ENCODE results near the gene SCAF11.

The SCAF11 gene

GRCh38 chr12:45912774-45913173 lies 77.6 kb downstream of the SCAF11 start:
- Histone ChIP-seq H3K27me3 (ENCODE audit: control insufficient read depth, insufficient read depth, low read length) (no peaks in the 10 kb centered on the region), H3K36me3 (ENCODE audit: insufficient read depth, low read length) (peaks cover 5% of the 10 kb centered on the region), H3K4me3 (ENCODE audit: low read length) (no peak overlapping the region), H3K9me3 (replicated peaks; ENCODE audit: low read length) (no peaks in the 10 kb centered on the region), H3K4me2 (ENCODE audit: low read length) (no peak overlapping the region), H3K9ac (ENCODE audit: low read depth, low read length) (no peak overlapping the region), H3K4me1 (ENCODE audit: control insufficient read depth, insufficient read depth, low read length) (peaks cover 3% of the 10 kb centered on the region)

- Histone ChIP-seq H3K4me1 (ENCODE audit: control insufficient read depth, insufficient read depth, low read length) (peaks cover 3% of the 10 kb centered on the region), H3K4me2 (ENCODE audit: low read length) (no peak overlapping the region), H3K4me3 (ENCODE audit: low read length) (no peak overlapping the region), H3K36me3 (ENCODE audit: insufficient read depth, low read length) (peaks cover 8% of the 10 kb centered on the region), H3K9me3 (replicated peaks; ENCODE audit: low read length) (no peaks in the 10 kb centered on the region), H3K27me3 (ENCODE audit: control insufficient read depth, insufficient read depth, low read length) (no peaks in the 10 kb centered on the region), H3K9ac (ENCODE audit: low read depth, low read length) (no peak overlapping the region)
Observed at GRCh38 chr12:45909041-45909713, 81.2 kb downstream of the SCAF11 start.

GRCh38 chr12:45907955-45908354 lies 82.4 kb downstream of the SCAF11 start:
- Histone ChIP-seq H3K4me1 (ENCODE audit: control insufficient read depth, insufficient read depth, low read length) (no peaks in the 10 kb centered on the region), H3K27me3 (ENCODE audit: control insufficient read depth, insufficient read depth, low read length) (no peaks in the 10 kb centered on the region), H3K36me3 (ENCODE audit: insufficient read depth, low read length) (peaks cover 8% of the 10 kb centered on the region), H3K4me3 (ENCODE audit: low read length) (no peak overlapping the region), H3K4me2 (ENCODE audit: low read length) (no peak overlapping the region), H3K9ac (ENCODE audit: low read depth, low read length) (no peak overlapping the region), H3K9me3 (replicated peaks; ENCODE audit: low read length) (no peaks in the 10 kb centered on the region)

- Histone ChIP-seq H3K27me3 (ENCODE audit: control insufficient read depth, insufficient read depth, low read length) (no peaks in the 10 kb centered on the region), H3K4me1 (ENCODE audit: control insufficient read depth, insufficient read depth, low read length) (no peaks in the 10 kb centered on the region), H3K4me2 (ENCODE audit: low read length) (no peak overlapping the region), H3K36me3 (ENCODE audit: insufficient read depth, low read length) (peaks cover 37% of the 10 kb centered on the region), H3K9ac (ENCODE audit: low read depth, low read length) (no peak overlapping the region), H3K9me3 (replicated peaks; ENCODE audit: low read length) (no peaks in the 10 kb centered on the region), H3K4me3 (ENCODE audit: low read length) (no peak overlapping the region)
Observed at GRCh38 chr12:45898094-45898493, 92.3 kb downstream of the SCAF11 start.

DNA sequence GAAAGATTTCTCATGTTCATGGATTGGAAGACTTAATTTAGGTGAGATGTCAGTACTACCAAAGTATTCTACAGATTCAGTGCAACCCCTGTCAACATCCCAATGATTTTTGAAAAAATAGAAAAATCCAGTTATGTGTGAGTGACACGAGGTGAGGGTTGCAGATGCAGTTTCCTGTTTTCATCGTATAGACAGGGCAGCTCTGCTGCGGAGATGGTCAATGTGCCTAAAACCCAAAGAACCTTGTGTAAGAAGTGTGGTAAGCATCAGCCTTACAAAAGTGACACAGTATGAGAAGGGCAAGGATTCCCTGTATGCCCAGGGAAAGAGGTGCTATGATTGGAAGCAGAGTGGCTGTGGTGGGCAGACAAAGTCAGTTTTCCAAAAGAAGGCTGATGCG lies 94.4 kb downstream of the SCAF11 start:
- peaks cover 37% of the 10 kb centered on the region for H3K36me3 ChIP-seq (ENCODE audit: insufficient read depth, low read length)
- H3K9ac ChIP-seq (ENCODE audit: low read depth, low read length): no peak overlapping the region
- no peak overlapping the region for H3K4me2 ChIP-seq (ENCODE audit: low read length)
- no peaks in the 10 kb centered on the region for H3K27me3 ChIP-seq (ENCODE audit: control insufficient read depth, insufficient read depth, low read length)
- no peaks in the 10 kb centered on the region for H3K9me3 ChIP-seq (replicated peaks; ENCODE audit: low read length)
- no peaks in the 10 kb centered on the region for H3K4me1 ChIP-seq (ENCODE audit: control insufficient read depth, insufficient read depth, low read length)
- H3K4me3 ChIP-seq (ENCODE audit: low read length): no peak overlapping the region

DNA sequence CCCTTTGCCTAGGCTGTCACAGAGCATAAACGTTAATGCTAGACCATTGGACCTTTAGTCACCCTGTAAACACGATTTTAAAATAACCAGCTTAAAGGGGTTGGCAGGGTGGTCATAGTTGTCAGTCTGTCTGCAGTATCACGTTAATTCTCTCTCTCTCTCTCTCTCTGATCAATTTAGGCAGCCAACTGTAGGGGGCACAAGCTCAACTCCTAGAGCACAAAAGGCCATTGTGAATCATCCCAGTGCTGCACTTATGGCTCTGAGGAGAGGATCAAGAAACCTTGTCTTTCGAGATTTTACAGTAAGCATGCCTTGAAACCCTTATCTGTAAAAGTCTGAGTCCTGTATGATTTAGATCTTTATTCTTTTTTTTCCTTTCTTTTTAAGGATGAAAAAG lies 97.1 kb downstream of the SCAF11 start:
- Histone ChIP-seq H3K4me2 (ENCODE audit: low read length) (no peak overlapping the region), H3K36me3 (ENCODE audit: insufficient read depth, low read length) (peaks cover 30% of the 10 kb centered on the region)

GRCh38 chr12:45890276-45890675 lies 100.1 kb downstream of the SCAF11 start:
- no peak overlapping the region for H3K4me3 ChIP-seq (ENCODE audit: low read length)
- H3K4me1 ChIP-seq (ENCODE audit: control insufficient read depth, insufficient read depth, low read length): no peaks in the 10 kb centered on the region
- H3K9me3 ChIP-seq (replicated peaks; ENCODE audit: low read length): no peaks in the 10 kb centered on the region
- no peak overlapping the region for H3K9ac ChIP-seq (ENCODE audit: low read depth, low read length)
- no peak overlapping the region for H3K4me2 ChIP-seq (ENCODE audit: low read length)
- H3K27me3 ChIP-seq (ENCODE audit: control insufficient read depth, insufficient read depth, low read length): no peaks in the 10 kb centered on the region
- H3K36me3 ChIP-seq (ENCODE audit: insufficient read depth, low read length): peaks cover 16% of the 10 kb centered on the region

More for the DNA sequence above, 97.1 kb downstream of the SCAF11 start:
- Histone ChIP-seq H3K4me3 (ENCODE audit: low read length) (no peak overlapping the region), H3K9ac (ENCODE audit: low read depth, low read length) (no peak overlapping the region), H3K27me3 (ENCODE audit: control insufficient read depth, insufficient read depth, low read length) (no peaks in the 10 kb centered on the region), H3K4me1 (ENCODE audit: control insufficient read depth, insufficient read depth, low read length) (no peaks in the 10 kb centered on the region), H3K9me3 (replicated peaks; ENCODE audit: low read length) (no peaks in the 10 kb centered on the region)

DNA sequence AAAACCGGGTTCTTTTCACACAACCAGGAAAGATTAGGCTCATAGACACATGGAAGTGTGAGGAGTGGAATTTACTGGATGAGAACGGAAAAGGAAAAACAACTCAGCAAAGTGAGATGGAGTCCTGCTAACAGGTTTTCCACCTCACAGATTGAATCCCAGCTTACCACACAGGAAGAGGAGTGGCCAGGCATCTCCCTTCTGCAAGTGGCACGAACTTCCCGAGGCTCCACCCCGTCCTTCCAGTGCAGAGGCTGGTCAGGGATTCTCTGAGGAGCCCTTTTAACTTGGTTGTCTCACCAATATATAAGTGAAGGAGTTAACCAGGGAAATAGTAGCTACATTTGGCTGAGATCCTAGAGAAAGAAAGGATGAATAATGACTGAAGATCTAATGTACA lies 102.8 kb downstream of the SCAF11 start:
- Histone ChIP-seq H3K9me3 (replicated peaks; ENCODE audit: low read length) (no peaks in the 10 kb centered on the region), H3K27me3 (ENCODE audit: control insufficient read depth, insufficient read depth, low read length) (no peaks in the 10 kb centered on the region), H3K9ac (ENCODE audit: low read depth, low read length) (no peak overlapping the region), H3K4me2 (ENCODE audit: low read length) (no peak overlapping the region), H3K36me3 (ENCODE audit: insufficient read depth, low read length) (peaks cover 5% of the 10 kb centered on the region), H3K4me3 (ENCODE audit: low read length) (no peak overlapping the region), H3K4me1 (ENCODE audit: control insufficient read depth, insufficient read depth, low read length) (no peaks in the 10 kb centered on the region)

DNA sequence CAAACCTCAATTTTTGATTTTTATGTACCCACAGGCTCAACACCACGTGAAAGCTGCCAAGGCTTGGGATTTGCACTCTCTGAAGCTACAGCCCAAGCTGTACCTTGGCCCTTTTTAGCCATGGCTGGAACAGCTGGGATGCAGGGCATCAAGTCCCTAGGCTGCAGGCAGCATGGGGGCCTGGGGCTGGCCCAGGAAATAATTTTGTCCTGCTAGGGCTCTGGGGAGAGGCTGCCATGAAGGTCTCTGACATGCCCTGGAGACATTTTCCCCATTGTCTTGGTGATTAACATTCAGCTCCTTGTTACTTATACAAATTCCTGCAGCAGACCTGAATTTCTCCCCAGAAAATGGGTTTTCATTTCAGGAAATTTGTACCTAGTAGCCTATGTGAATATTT lies 103.7 kb downstream of the SCAF11 start:
- Histone ChIP-seq H3K9ac (ENCODE audit: low read depth, low read length) (no peak overlapping the region), H3K4me1 (ENCODE audit: control insufficient read depth, insufficient read depth, low read length) (no peaks in the 10 kb centered on the region), H3K4me2 (ENCODE audit: low read length) (no peak overlapping the region), H3K36me3 (ENCODE audit: insufficient read depth, low read length) (peaks cover 5% of the 10 kb centered on the region), H3K27me3 (ENCODE audit: control insufficient read depth, insufficient read depth, low read length) (no peaks in the 10 kb centered on the region), H3K9me3 (replicated peaks; ENCODE audit: low read length) (no peaks in the 10 kb centered on the region), H3K4me3 (ENCODE audit: low read length) (no peak overlapping the region)

- no peaks in the 10 kb centered on the region for H3K27me3 ChIP-seq (ENCODE audit: control insufficient read depth, insufficient read depth, low read length)
- H3K36me3 ChIP-seq (ENCODE audit: insufficient read depth, low read length): peaks cover 5% of the 10 kb centered on the region
- H3K4me2 ChIP-seq (ENCODE audit: low read length): no peak overlapping the region
- no peaks in the 10 kb centered on the region for H3K4me1 ChIP-seq (ENCODE audit: control insufficient read depth, insufficient read depth, low read length)
- H3K4me3 ChIP-seq (ENCODE audit: low read length): no peak overlapping the region
- no peaks in the 10 kb centered on the region for H3K9me3 ChIP-seq (replicated peaks; ENCODE audit: low read length)
- H3K9ac ChIP-seq (ENCODE audit: low read depth, low read length): no peak overlapping the region
Observed at GRCh38 chr12:45883187-45883586, 107.2 kb downstream of the SCAF11 start.

GRCh38 chr12:45880533-45880932 lies 109.8 kb downstream of the SCAF11 start:
- H3K4me2 ChIP-seq (ENCODE audit: low read length): no peak overlapping the region
- no peak overlapping the region for H3K4me3 ChIP-seq (ENCODE audit: low read length)
- no peaks in the 10 kb centered on the region for H3K27me3 ChIP-seq (ENCODE audit: control insufficient read depth, insufficient read depth, low read length)
- no peaks in the 10 kb centered on the region for H3K9me3 ChIP-seq (replicated peaks; ENCODE audit: low read length)
- peaks cover under 1% of the 10 kb centered on the region for H3K36me3 ChIP-seq (ENCODE audit: insufficient read depth, low read length)
- H3K4me1 ChIP-seq (ENCODE audit: control insufficient read depth, insufficient read depth, low read length): no peaks in the 10 kb centered on the region
- H3K9ac ChIP-seq (ENCODE audit: low read depth, low read length): no peak overlapping the region

GRCh38 chr12:45879363-45879895 lies 110.9 kb downstream of the SCAF11 start:
- Histone ChIP-seq H3K4me3 (ENCODE audit: low read length) (no peak overlapping the region), H3K9ac (ENCODE audit: low read depth, low read length) (no peak overlapping the region), H3K4me1 (ENCODE audit: control insufficient read depth, insufficient read depth, low read length) (no peaks in the 10 kb centered on the region), H3K9me3 (replicated peaks; ENCODE audit: low read length) (no peaks in the 10 kb centered on the region), H3K4me2 (ENCODE audit: low read length) (no peak overlapping the region), H3K27me3 (ENCODE audit: control insufficient read depth, insufficient read depth, low read length) (no peaks in the 10 kb centered on the region), H3K36me3 (ENCODE audit: insufficient read depth, low read length) (peaks cover 7% of the 10 kb centered on the region)

Data from skeletal muscle satellite cell (primary cell).